Neutrophil (primary cell): Measurements from ENCODE around the gene OR4F6.

Experiments
- H3K27ac ChIP-seq: fragments of 200-600 bp; sonication (generic); 2 replicates; pipeline ENCODE4 v1.5.1; 2016; ENCODE audit warnings: mild to moderate bottlenecking, moderate library complexity
- H3K27me3 ChIP-seq: fragments of 200-600 bp; sonication (generic); 2 replicates; pipeline ENCODE4 v1.6.0; 2016; ENCODE audit warnings: mild to moderate bottlenecking
- H3K36me3 ChIP-seq: fragments of 200-600 bp; sonication (generic); 2 replicates; pipeline ENCODE4 v1.5.1; 2017
- H3K4me1 ChIP-seq, 2 experiments: fragments of 200-600 bp in 1 of 2; sonication (generic) in 1 of 2; 1 replicate in 1 of 2; 2 replicates in 1 of 2; pipeline versions ENCODE4 v1.5.1 to v1.6.1; 2013 to 2016; ENCODE audit warnings: low read depth in 1 of 2, low read length in 1 of 2, mild to moderate bottlenecking in 1 of 2, moderate library complexity in 1 of 2; ENCODE audit not compliant: control insufficient read depth in 1 of 2, insufficient read depth in 1 of 2
- H3K4me3 ChIP-seq, 2 experiments: fragments of 200-600 bp in 1 of 2; sonication (generic) in 1 of 2; 1 replicate in 1 of 2; 2 replicates in 1 of 2; pipeline ENCODE4 v1.5.1; 2013 to 2016; ENCODE audit warnings: low read depth in 1 of 2, low read length in 1 of 2, mild to moderate bottlenecking in 1 of 2, moderate library complexity in 1 of 2
- H3K9me3 ChIP-seq: fragments of 200-600 bp; sonication (generic); 2 replicates; pipeline ENCODE4 v1.5.1; 2016
- CTCF ChIP-seq: fragments of 200-600 bp; sonication (generic); IDR thresholded peaks from 2 replicates; pipeline ENCODE4 v1.5.1; 2016; ENCODE audit warnings: antibody characterized with exemption

Gene OR4F6

GRCh38 chr15:101811902-101812301, 8.6 kb downstream of the OR4F6 start, which contains the start of gene OR4F15:
Gene OR4F15 (plus strand): TSS chr15:101812202. CDS start chr15:101818187, 5,985 bp downstream.
- no peak within 1 kb of the TSS for H3K4me3 ChIP-seq
- H3K27me3 ChIP-seq, result peaks cover 7% of the 10 kb centered on the region
- H3K36me3 ChIP-seq, result no peaks in the 10 kb centered on the region
- no peaks in the 10 kb centered on the region for H3K9me3 ChIP-seq
- no peak within 1 kb of the TSS for H3K27ac ChIP-seq
- no peaks in the 10 kb centered on the region for H3K4me1 ChIP-seq
- no peak for TF ChIP-seq CTCF

- Histone ChIP-seq H3K27ac (no peak overlapping the region), H3K4me1 (no peaks in the 10 kb centered on the region), H3K4me3 (no peak overlapping the region), H3K27me3 (peaks cover 7% of the 10 kb centered on the region), H3K9me3 (no peaks in the 10 kb centered on the region), H3K36me3 (no peaks in the 10 kb centered on the region)
- no peak for TF ChIP-seq CTCF
These were observed 10.7 kb downstream of the OR4F6 start for GRCh38 chr15:101813803-101814534.

GRCh38 chr15:101820781-101821180, 17.5 kb downstream of the OR4F6 start:
- no peak overlapping the region for H3K27ac ChIP-seq
- no peaks in the 10 kb centered on the region for H3K36me3 ChIP-seq
- no peaks in the 10 kb centered on the region for H3K4me1 ChIP-seq
- no peak overlapping the region for H3K4me3 ChIP-seq
- no peak for TF ChIP-seq CTCF
- no peaks in the 10 kb centered on the region for H3K9me3 ChIP-seq
- H3K27me3 ChIP-seq, result peaks cover 9% of the 10 kb centered on the region

GRCh38 chr15:101827257-101827656, 23.9 kb downstream of the OR4F6 start:
- TF ChIP-seq CTCF, result no peak
- no peaks in the 10 kb centered on the region for H3K4me1 ChIP-seq
- no peak overlapping the region for H3K4me3 ChIP-seq
- H3K27me3 ChIP-seq, result peaks cover 19% of the 10 kb centered on the region
- no peaks in the 10 kb centered on the region for H3K9me3 ChIP-seq
- no peak overlapping the region for H3K27ac ChIP-seq
- H3K36me3 ChIP-seq, result no peaks in the 10 kb centered on the region

- Histone ChIP-seq H3K27ac (no peak overlapping the region), H3K9me3 (no peaks in the 10 kb centered on the region), H3K27me3 (peaks cover 19% of the 10 kb centered on the region), H3K4me3 (no peak overlapping the region), H3K36me3 (no peaks in the 10 kb centered on the region), H3K4me1 (no peaks in the 10 kb centered on the region)
- no peak for TF ChIP-seq CTCF
These were observed 25.5 kb downstream of the OR4F6 start for GRCh38 chr15:101828774-101829173.
